GM23338 (cell line): ENCODE measurements around the gene ALG1L2.
A peak's percentile ranks its signal among the peaks of the same experiment; 100 is the strongest.
"Not testable (repeated sequence)": the region's sequence is repeated elsewhere in the genome, so short reads cannot be mapped to it uniquely, and the experiment has no call there.

ENCODE experiments used
- CREB1 ChIP-seq: fragments of 250-450 bp; sonication (Bioruptor Pico); IDR thresholded peaks from 2 replicates; pipeline ENCODE4 v1.5.0; 2020; ENCODE audit warnings: low read depth, mild to moderate bottlenecking, moderate library complexity
- CTCF ChIP-seq, 2 experiments: fragments of 200-600 bp in 1 of 2; sonication (generic) in 1 of 2; conservative IDR thresholded peaks; 2 replicates each; pipeline versions ENCODE4 v1.5.1 to v1.6.1; 2016 to 2017; ENCODE audit warnings: antibody characterized with exemption in 2 of 2, low read depth in 2 of 2, mild to moderate bottlenecking in 2 of 2, moderate library complexity in 1 of 2
- EZH2phosphoT487 ChIP-seq: fragments of 200-600 bp; sonication (generic); IDR thresholded peaks from one replicate; pipeline ENCODE4 v1.8.1; 2018; ENCODE audit warnings: antibody characterized with exemption; ENCODE audit not compliant: unreplicated experiment
- POLR2AphosphoS5 ChIP-seq: IDR thresholded peaks from 2 replicates; pipeline ENCODE4 v1.6.1; 2016; ENCODE audit warnings: antibody characterized with exemption, low read depth

DNA sequence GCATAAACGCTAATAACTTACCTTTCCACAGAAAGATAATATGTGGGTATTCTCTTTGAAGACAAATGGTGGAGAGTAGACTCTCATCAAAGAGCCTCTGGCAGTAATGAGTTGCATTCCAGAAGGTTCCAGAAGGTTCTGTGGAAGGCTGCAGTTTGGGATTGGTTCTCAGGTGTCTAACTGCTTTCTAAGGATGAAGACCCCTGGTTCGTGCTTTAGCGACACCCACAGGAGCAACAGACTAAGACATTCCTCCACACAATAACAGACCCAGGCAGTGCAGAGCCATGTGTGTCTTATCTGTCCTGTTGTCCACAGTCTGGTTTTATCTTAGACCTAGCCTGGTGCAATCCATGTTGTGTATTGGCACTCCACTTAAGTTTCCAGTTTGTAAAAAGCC is 9.1 kb downstream of the ALG1L2 start:
- not testable (repeated sequence) for TF ChIP-seq POLR2AphosphoS5; CREB1 (CRISPR knock-in tag); EZH2phosphoT487
- peak in 1 of 2 experiments; percentile 35; a peak in 2 of 4 replicates for TF ChIP-seq CTCF (conservative IDR thresholded peaks at IDR 0.05; ENCODE audit: low read depth in 2 of 2)
